ENCODE measurements around the gene CTNNB1. TPM values are rescaled to one million over a fixed set of nuclear protein-coding genes. Genes with fewer than 3 reads are reported as not detected.

CTNNB1 gene
- total and polyA plus RNA-seq, 2 of the 8 experiments (the other 6 are each of a cell fraction or from before 2014, with no cell fraction given): 356 to 579 TPM

GRCh38 chr3:41236228-41236627, 36.9 kb downstream of the CTNNB1 start (continued):
- no peak for TF ChIP-seq FOSL1 (IDR thresholded peaks at IDR 0.05; ENCODE audit: insufficient read depth, low read depth, low read length)
- TF ChIP-seq PHF8 (conservative IDR thresholded peaks at IDR 0.05; ENCODE audit: low read depth, low read length): no peak
- TF ChIP-seq TBP (IDR thresholded peaks at IDR 0.05; ENCODE audit: low read depth, low read length): no peak
- no peak for TF ChIP-seq KDM4A (IDR thresholded peaks at IDR 0.05; ENCODE audit: low read depth, low read length, severe bottlenecking)
- TF ChIP-seq SUZ12 (IDR thresholded peaks at IDR 0.05; ENCODE audit: low read length): no peak
- no peak for TF ChIP-seq CHD1 (IDR thresholded peaks at IDR 0.05; ENCODE audit: low read depth, low read length)

Measured in H1 (cell line).